ENCODE results near the gene RLF. TPM values are rescaled to one million over a fixed set of nuclear protein-coding genes. Genes with fewer than 3 reads are reported as not detected.

Gene RLF
- polyA plus RNA-seq, 1 donor (not counting 4 experiments of a cell fraction or from before 2014, with no cell fraction given) = 10.7 TPM

DNA sequence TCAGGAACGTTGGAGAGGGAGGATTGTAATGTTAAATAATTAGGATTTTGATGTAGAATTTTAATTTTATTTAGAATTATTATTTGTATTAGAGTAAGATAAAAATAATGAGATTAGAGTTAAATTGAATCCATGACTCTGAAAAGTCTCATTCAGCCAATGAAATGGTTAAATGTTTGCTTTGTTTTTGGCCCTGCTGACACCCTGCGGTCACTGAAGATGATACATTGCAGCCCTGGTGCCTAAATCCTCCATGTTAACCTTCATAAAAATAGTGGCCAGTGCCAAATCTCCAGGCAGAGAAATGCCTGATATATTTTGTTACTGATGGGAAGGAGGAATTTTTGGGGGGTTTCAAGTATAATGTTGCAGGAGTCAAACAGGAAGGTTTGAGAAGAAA is 27.3 kb upstream of the RLF start:
- Histone ChIP-seq H3K79me2 (ENCODE audit: control insufficient read depth, insufficient read depth, low read length) (no peaks in the 10 kb centered on the region), H3K27ac (ENCODE audit: control insufficient read depth, insufficient read depth, low read length) (no peak overlapping the region), H3K4me3 (ENCODE audit: control insufficient read depth in 2 of 3, extremely low read depth in 1 of 3, insufficient read depth in 2 of 3, low read depth in 1 of 3, low read length in 3 of 3) (no peak overlapping the region), H3K4me1 (ENCODE audit: control insufficient read depth, extremely low read depth, insufficient read depth, low read length) (no peaks in the 10 kb centered on the region), H2AFZ (ENCODE audit: control insufficient read depth, low read length) (no peak overlapping the region), H3K27me3 (ENCODE audit: control insufficient read depth, extremely low read depth, insufficient read depth, low read length) (no peaks in the 10 kb centered on the region), H3K9me3 (ENCODE audit: control insufficient read depth, low read depth, low read length) (no peaks in the 10 kb centered on the region), H4K20me1 (ENCODE audit: control insufficient read depth, extremely low read depth, insufficient read depth, low read length) (no peaks in the 10 kb centered on the region), H3K36me3 (ENCODE audit: control insufficient read depth in 2 of 2, extremely low read depth in 1 of 2, insufficient read depth in 2 of 2, low read length in 2 of 2) (no peaks in the 10 kb centered on the region), H3K9ac (ENCODE audit: control insufficient read depth, extremely low read depth, insufficient read depth, low read length) (no peak overlapping the region), H3K9me1 (ENCODE audit: control insufficient read depth, extremely low read depth, insufficient read depth, low read length) (no peaks in the 10 kb centered on the region), H3K4me2 (ENCODE audit: control insufficient read depth, extremely low read depth, insufficient read depth, low read depth, low read length) (no peak overlapping the region)
- FAIRE-seq (no peak), DNase-seq (ENCODE audit: low read depth, low spot score) (no peak)
- dilution Hi-C loops (cut with MboI; ENCODE audit: extremely low pct_ligation_motif_present, low sequenced_read_pairs) = no loop called here
- TF ChIP-seq, protein P1, sequence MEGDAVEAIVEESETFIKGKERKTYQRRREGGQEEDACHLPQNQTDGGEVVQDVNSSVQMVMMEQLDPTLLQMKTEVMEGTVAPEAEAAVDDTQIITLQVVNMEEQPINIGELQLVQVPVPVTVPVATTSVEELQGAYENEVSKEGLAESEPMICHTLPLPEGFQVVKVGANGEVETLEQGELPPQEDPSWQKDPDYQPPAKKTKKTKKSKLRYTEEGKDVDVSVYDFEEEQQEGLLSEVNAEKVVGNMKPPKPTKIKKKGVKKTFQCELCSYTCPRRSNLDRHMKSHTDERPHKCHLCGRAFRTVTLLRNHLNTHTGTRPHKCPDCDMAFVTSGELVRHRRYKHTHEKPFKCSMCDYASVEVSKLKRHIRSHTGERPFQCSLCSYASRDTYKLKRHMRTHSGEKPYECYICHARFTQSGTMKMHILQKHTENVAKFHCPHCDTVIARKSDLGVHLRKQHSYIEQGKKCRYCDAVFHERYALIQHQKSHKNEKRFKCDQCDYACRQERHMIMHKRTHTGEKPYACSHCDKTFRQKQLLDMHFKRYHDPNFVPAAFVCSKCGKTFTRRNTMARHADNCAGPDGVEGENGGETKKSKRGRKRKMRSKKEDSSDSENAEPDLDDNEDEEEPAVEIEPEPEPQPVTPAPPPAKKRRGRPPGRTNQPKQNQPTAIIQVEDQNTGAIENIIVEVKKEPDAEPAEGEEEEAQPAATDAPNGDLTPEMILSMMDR (optimal IDR thresholded peaks at IDR 0.05 in 1 of 3, IDR thresholded peaks at IDR 0.05 in 1 of 3, conservative IDR thresholded peaks at IDR 0.05 in 1 of 3; ENCODE audit: extremely low read depth in 1 of 3, insufficient read depth in 2 of 3, low read length in 3 of 3) = peak in 1 of 3 experiments; percentile 8
- no peak for TF ChIP-seq EZH2 (IDR thresholded peaks at IDR 0.05; ENCODE audit: low read length)

DNA sequence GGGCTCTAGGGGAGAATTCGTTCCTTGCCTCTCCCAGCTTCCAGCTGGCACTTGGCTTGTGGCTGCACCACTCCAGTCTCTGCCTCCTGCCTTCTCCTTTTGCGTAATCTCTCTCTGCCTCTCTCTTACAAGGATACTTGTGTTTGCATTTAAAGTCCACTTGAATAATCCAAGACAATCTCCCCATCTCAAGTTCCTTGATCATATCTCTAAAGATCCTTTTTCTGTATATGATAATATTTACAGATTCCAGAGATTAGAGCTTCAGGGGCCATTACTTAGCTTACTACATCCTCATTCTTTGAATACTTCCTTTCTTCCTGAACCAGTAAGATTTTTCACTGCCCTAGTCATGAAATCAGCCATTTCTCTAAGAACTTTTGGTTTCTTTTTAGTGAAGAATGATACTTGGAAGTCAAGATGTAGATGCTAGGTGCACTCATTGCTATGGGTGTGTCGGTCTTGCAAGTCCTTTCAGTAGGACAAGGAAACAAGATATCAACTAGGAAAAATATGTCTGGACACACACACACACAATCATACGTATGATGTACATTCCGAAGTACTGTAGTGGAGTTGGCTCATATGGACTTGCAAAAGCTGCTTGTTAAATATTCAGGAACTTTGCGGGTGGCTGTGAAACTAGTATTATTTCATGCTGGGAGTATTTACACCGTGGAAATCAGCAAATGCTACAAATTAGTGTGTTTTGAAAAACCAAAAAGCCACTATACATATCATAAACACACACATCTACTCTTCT is 20.8 kb upstream of the RLF start:
- no peak overlapping the region for H3K4me3 ChIP-seq (ENCODE audit: control insufficient read depth in 2 of 3, extremely low read depth in 1 of 3, insufficient read depth in 2 of 3, low read depth in 1 of 3, low read length in 3 of 3)
- no peak overlapping the region for H3K27ac ChIP-seq (ENCODE audit: control insufficient read depth, insufficient read depth, low read length)
- H3K27me3 ChIP-seq (ENCODE audit: control insufficient read depth, extremely low read depth, insufficient read depth, low read length) = peaks cover 5% of the 10 kb centered on the region
- TF ChIP-seq, protein P1 (optimal IDR thresholded peaks at IDR 0.05 in 1 of 3, IDR thresholded peaks at IDR 0.05 in 1 of 3, conservative IDR thresholded peaks at IDR 0.05 in 1 of 3; ENCODE audit: extremely low read depth in 1 of 3, insufficient read depth in 2 of 3, low read length in 3 of 3) = no peak
- no peak for TF ChIP-seq EZH2 (IDR thresholded peaks at IDR 0.05; ENCODE audit: low read length)
- H3K79me2 ChIP-seq (ENCODE audit: control insufficient read depth, insufficient read depth, low read length) = no peaks in the 10 kb centered on the region
- peaks cover 6% of the 10 kb centered on the region for H3K4me1 ChIP-seq (ENCODE audit: control insufficient read depth, extremely low read depth, insufficient read depth, low read length)
- peak; percentile 46 for FAIRE-seq
- dilution Hi-C loops (cut with MboI; ENCODE audit: extremely low pct_ligation_motif_present, low sequenced_read_pairs) = no loop called here
- H3K9ac ChIP-seq (ENCODE audit: control insufficient read depth, extremely low read depth, insufficient read depth, low read length) = no peak overlapping the region
- no peaks in the 10 kb centered on the region for H3K9me1 ChIP-seq (ENCODE audit: control insufficient read depth, extremely low read depth, insufficient read depth, low read length)
- no peak overlapping the region for H3K4me2 ChIP-seq (ENCODE audit: control insufficient read depth, extremely low read depth, insufficient read depth, low read depth, low read length)
- H2AFZ ChIP-seq (ENCODE audit: control insufficient read depth, low read length) = peak overlapping the region; percentile 59
- H4K20me1 ChIP-seq (ENCODE audit: control insufficient read depth, extremely low read depth, insufficient read depth, low read length) = no peaks in the 10 kb centered on the region
- H3K9me3 ChIP-seq (ENCODE audit: control insufficient read depth, low read depth, low read length) = no peaks in the 10 kb centered on the region
- no peaks in the 10 kb centered on the region for H3K36me3 ChIP-seq (ENCODE audit: control insufficient read depth in 2 of 2, extremely low read depth in 1 of 2, insufficient read depth in 2 of 2, low read length in 2 of 2)
- DNase-seq (ENCODE audit: low read depth, low spot score) = no peak
